Stimulated activated CD8-positive, alpha-beta memory T cell treated with anti-CD3 and anti-CD28 coated beads, Interleukin-12 subunit alpha, Interleukin-12 subunit beta, amount 100 ng/mL, for 24 hours (primary cell): ENCODE data around the gene SLC6A6.

Experiments
- DNase-seq: peaks from one replicate; pipeline ENCODE4 v3.0.0-alpha.2; 2020; ENCODE audit errors: extremely low read depth

The SLC6A6 gene

GRCh38 chr3:14454639-14455310 is 52.4 kb downstream of the SLC6A6 start:
- DNase-seq, result no peak

DNA sequence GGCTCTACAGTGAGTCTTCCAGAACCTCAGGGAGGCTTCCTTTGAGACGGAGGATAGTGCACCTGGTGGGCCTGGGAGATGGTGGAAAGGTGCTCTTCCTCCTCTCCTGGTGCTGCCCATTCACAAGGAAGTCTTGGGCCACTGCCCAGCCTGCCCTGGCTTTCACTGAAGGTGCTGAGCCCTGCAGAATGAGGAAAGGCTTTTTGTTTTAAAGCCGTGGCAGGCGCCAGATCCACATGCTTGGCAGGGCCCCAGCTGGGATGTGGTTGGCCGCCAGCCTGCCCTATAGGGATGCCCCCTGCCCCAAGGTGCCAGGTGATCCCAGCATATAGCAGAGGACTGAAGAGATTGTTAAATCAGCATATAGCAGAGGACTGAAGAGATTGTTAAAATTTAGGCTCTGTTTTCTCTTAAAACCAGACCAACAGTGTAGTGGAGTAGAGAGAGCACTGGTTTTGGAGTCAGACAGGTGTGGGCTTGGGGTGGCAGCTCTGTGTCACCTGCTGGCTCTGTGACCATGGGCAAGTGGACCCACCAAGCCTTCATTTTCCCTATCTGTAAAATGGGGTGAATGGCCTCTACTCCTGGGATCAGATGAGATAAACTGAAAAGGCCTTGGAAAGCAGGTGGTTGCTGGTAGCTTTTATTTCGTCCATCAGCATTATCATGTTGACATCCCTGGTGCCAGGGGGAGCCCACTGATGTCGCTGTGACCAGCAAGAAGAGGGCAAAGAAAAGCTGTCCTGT is 53.3 kb downstream of the SLC6A6 start:
- no peak for DNase-seq

DNA sequence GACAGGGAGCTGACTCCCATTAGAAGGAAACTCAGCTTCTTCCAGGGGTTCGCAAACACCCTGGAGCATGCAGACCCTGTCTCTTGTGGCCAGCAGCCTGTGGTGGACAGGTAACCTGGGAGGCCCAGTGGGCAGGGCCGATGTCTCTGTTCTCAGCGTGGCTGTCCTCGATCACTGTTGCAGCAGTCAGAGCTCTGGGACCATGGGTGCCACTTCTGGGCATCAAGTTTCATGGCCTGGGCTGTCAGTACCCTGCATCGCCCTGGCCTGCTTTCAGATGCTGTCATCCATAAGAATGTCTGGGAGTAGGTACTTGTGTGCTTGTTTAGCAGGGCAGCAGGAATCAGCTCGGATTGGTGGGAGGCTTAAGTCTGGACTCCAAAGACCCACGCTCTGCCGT is 54.4 kb downstream of the SLC6A6 start:
- DNase-seq, result no peak

DNA sequence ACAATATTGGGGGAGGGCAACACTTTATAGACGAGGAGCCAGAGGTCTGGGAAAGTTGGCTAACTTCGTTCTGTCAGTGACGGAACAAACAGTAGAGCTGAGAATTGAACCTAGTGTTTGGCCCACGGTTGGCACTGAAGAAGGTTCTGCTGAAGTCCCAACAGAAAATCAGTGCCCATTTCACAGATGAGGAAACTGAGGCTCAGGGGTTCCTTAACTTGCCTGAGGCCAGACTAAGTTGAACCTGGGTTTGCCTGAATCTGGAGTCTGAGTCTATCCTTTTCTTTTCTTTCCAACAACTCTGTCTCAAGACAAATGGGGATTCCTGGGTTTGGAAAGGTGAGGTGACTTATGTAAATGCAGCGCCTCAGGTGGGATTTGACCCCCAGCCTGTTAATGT is 55.1 kb downstream of the SLC6A6 start:
- DNase-seq, result no peak

- no peak for DNase-seq
Observed at GRCh38 chr3:14457999-14458398, 55.6 kb downstream of the SLC6A6 start.

DNA sequence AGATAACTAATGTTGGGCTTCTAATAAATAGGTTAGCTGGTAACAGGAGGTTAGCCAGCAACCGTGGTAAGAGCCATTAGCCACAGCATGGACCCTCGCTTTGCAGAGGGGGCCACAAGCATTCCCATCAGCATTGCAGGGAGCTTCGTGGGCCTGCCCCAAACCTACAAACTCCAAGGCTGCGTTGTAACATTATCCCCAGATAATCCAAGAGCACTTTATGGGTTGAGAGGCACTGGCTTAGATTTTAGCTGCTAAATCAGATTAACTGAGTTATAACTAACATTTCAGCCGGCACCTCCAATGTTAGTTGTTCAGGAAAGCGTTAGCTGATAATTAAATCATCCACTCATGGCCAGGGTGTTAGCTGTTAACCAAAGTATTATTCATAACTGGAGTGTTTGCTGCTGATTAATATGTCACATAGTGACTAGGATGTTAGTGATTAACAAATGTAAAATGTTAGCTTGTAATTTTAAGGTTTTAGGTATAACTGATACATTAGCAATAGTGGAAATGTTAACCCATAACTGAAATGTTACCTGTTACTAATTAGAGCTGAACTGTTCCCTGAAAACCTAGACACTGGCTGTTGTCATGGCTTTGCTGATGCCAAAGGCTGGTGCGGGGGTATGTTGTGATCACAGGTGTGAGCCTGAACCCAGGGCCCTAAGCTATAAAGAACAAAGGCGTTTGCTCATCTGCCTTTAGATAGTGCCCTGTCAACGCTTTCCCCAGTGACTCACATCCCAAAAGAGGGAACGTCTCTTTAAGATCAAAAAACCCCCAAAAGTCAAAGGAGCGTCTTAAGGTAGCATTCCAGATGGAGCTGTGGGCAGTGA is 56.2 kb downstream of the SLC6A6 start:
- no peak for DNase-seq

GRCh38 chr3:14459384-14459783 is 57.0 kb downstream of the SLC6A6 start:
- no peak for DNase-seq

DNA sequence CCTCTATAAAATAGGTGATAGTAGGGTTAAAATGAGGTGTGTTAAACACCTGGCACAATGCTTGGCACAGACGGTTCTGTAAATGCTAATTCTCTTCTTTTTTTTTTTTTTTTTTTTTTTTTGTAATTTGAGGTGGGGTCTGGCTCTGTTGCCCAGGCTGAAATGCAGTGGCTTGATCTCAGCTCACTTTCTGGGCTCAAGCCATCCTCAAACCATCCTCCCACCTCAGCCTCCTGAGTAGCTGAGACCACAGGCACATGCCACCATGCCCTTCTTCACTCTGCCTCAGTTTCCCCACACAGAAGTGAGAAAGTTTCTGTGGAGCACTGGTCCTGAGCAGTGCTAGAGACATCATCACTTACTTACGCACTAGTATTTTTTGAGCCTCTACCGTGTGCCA is 57.4 kb downstream of the SLC6A6 start:
- no peak for DNase-seq

- DNase-seq, result no peak
Observed at GRCh38 chr3:14460342-14461005, 58.1 kb downstream of the SLC6A6 start.

DNA sequence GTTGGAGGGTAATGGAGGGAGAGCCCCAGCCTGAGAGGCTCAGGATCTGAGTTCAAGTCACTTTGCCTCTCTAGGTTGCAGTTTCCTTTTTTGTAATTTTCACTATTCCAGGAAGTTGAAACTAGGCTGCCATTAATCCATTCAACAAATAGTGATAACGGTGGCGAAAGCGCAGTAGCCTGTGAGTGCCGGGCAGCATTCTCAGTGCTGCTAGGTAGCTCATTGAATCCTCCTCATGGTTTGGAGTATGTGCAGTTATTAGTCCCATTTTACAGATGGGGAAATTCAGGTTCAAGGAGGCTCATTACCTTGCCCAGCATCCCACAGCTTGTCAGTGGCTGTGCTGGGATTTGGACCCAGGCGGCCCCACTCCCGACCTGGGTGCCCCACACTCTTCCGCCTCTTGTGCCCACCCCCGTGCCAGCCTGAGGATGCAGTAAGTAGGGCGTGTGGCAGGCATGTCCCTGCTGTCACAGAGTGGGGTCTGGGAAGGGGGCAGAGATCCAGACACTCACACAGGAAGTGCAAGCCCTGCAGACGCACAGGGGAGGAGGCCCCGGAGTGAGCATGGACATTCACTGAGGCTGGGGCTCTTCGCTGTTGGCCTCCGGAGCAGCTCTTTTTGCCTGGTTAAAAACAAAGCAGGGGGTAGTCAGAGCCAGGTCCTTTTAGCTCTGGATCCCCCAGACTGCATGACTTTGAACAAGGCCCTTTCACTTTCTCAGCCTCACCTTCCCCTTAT is 58.8 kb downstream of the SLC6A6 start:
- no peak for DNase-seq

- no peak for DNase-seq
Observed at GRCh38 chr3:14461748-14462324, 59.4 kb downstream of the SLC6A6 start.

DNA sequence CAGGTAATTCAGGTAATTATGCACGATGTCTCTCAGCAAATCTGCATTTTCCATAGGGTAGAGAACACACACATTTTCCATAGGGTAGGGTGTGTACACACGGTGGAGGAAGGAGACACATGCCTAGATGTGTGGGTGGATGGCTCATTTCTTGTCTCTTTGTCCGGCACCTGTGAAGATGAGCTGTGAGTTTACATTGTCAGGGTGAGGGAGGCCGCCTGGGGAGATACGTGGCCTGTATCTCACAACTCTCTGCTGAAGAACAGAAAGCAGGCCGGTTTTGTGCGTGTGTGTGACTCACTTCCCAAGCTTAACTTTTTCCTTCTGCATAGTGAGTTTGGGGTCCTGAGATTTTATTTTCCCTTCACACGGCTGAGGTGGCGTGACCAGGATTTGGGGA is 60.3 kb downstream of the SLC6A6 start:
- no peak for DNase-seq

DNA sequence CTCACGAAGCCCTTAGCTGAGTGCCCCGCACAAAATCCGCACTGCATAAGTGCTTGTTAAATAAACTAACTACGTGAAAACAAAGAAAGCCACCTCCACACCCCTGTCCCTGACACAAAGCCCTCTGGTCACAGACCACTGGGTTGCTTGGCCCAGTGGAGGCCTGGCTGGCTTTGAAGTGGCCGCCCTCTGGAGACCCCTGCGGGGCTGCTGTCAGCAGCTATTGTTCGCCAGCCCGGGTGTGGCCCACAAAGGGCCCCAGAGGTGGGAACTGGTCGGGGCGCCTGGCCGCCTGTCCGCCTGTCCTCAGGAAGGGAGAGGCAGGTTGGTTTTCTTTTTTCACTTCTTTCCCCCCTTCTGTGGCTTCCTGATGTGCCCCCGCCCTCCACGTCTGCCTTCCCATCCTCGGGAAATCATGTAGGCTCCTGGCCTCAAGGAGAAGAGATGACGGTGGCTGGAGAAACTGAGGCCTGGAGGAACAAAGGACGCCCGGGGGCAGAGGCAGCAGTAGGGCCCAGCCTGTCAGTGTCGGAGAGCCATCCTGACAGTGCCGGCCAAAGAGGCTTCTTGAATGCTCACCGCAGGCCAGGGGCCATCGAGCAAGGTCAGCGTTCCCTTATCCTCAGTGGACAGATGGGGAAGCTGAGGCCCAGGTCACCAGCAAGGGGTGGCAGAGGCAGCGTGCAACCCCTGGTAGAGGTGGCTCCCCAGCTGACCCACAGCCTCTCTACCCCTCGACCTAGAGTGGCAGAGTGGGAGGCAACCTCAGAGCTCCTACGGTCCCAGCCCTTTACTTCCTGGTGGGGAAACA is 61.1 kb downstream of the SLC6A6 start:
- no peak for DNase-seq

DNA sequence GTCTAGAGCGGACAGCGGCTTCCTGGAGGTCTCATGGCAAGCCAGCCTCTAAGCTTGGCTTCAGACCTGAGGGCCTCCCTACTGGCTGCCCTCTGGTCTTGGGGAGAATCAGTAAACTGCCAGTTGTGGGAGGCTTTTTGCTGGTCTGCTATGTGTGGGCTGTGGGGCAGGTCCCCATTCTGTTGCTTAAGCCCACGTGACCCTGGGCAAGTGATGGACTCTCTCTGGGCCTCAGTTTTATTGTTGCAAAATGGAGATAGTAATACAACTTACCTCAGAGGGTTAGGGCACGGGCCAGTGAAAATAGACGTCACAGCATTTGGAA is 61.7 kb downstream of the SLC6A6 start:
- DNase-seq, result no peak

DNA sequence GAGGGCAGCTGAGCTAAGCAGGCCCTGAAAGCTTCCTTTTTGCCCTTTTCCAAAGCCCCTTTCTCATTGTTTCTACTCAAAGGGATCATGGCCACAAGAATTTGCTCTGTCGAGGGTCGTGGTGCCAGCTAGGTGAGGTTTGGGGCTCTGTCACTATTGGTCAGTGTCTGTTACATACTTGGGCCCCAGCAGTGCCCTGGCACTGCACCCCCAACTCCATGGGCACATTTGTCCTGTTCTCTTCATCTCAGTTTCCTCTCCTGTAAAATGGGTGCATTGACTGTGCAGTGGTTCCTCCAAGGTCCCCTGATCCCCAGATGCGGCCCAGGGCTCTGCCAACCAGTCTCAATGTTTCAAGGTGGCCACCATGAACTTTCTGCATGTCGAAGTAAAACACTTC is 62.1 kb downstream of the SLC6A6 start:
- no peak for DNase-seq

GRCh38 chr3:14465425-14465824 is 63.0 kb downstream of the SLC6A6 start:
- DNase-seq, result no peak

GRCh38 chr3:14466179-14466903 is 63.9 kb downstream of the SLC6A6 start:
- no peak for DNase-seq

GRCh38 chr3:14467814-14468620 is 65.6 kb downstream of the SLC6A6 start:
- no peak for DNase-seq

DNA sequence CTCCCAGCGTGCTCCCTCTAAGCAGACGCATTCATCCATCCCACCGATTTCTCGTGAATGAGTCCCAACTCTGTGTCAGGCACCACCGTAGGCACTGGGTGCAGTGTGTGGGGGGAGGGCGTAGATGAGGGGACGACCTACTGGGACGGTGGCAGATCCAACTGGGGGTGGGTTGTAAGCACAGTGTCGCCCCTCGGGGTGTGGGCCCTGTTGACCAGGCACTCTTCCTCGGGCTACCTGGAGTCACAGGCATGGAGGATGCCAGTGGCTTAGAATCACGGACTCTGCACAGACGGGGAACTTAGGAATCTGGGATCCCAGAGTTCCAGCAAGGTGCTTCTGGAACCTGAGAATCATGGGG is 66.2 kb downstream of the SLC6A6 start:
- no peak for DNase-seq
